Ovary (tissue), 9 donors: ENCODE data around the gene FARP2. TPM values are rescaled to one million over a fixed set of nuclear protein-coding genes. Genes with fewer than 3 reads are reported as not detected.
A peak's percentile ranks its signal among the peaks of the same experiment; 100 is the strongest.
"Not testable (repeated sequence)": the region's sequence is repeated elsewhere in the genome, so short reads cannot be mapped to it uniquely, and the experiment has no call there.

Experiments
- DNase-seq, 5 donors: peaks; one replicate each; pipeline ENCODE4 v3.0.0-alpha.2; 2019 to 2020
- H3K27ac ChIP-seq, 2 donors: fragments of 200-600 bp; one replicate each; pipeline versions ENCODE4 v1.5.1 to v1.8.0; 2019 to 2022
- H3K27me3 ChIP-seq: fragments of 200-600 bp; one replicate; pipeline ENCODE4 v1.8.0; 2022
- H3K36me3 ChIP-seq: fragments of 200-600 bp; sonication (generic); one replicate; pipeline ENCODE4 v1.5.1; 2019
- H3K4me1 ChIP-seq: one replicate; pipeline ENCODE4 v1.8.1; 2013; ENCODE audit warnings: mild to moderate bottlenecking, moderate library complexity; ENCODE audit not compliant: insufficient read depth
- H3K4me3 ChIP-seq: fragments of 200-600 bp; sonication (generic); one replicate; pipeline ENCODE4 v1.5.1; 2017
- H3K9me3 ChIP-seq, 2 donors: fragments of 200-600 bp in 1 of 2; sonication (generic) in 1 of 2; one replicate each; pipeline versions ENCODE4 v1.5.1 to v1.8.1; 2013 to 2019; ENCODE audit warnings: mild to moderate bottlenecking in 1 of 2, moderate library complexity in 1 of 2
- EP300 ChIP-seq: sonication (generic); formaldehyde crosslinking; IDR thresholded peaks from one replicate; pipeline ENCODE4 v1.6.1; 2017; ENCODE audit warnings: antibody characterized with exemption
- POLR2A ChIP-seq: fragments of 450-650 bp; IDR thresholded peaks from one replicate; pipeline ENCODE4 v1.6.1; 2017; ENCODE audit warnings: antibody characterized with exemption, mild to moderate bottlenecking, moderate library complexity
- WGBS, 3 donors: extraction: QIAGEN DNeasy Blood & Tissue Kit in 1 of 3; methylation state at CpG; one replicate each; pipeline versions ENCODE4 v1.1.5 to v1.1.7; 2013 to 2017; 5-methylcytosine and 5-hydroxymethylcytosine counted together
- intact Hi-C, 4 donors: fragments of 100-400 bp; cut with DNase I; formaldehyde crosslinking; loops; one replicate each; pipeline versions ENCODE4 v1.11.0 to v1.15.1; 2022 to 2023
- polyA plus RNA-seq, 2 donors: library from polyadenylated mRNA; stranded (reverse); fragments of 200-250 nt in 1 of 2; fragments of 350-450 nt in 1 of 2; fragmentation: Illumina TruSeq in 1 of 2; extraction: RNeasy Lipid Tissue Mini Kit (QIAGEN cat#74804) in 1 of 2; gene quantifications; one replicate each; pipeline ENCODE4 v1.2.3, GENCODE V29; 2013 to 2014
- total RNA-seq, 7 donors: library from RNA; depleted of rRNA in 2 of 7; stranded (reverse); fragments of >200 nt in 2 of 7; fragmentation: NEBNext Ultra II Directional in 3 of 7; extraction: Animal tissue kit (Norgen Biotek cat#: 25700) in 3 of 7; gene quantifications; one replicate each; pipeline versions ENCODE4 v1.1.0 to v1.2.4, GENCODE V29; 2016 to 2023
- TF ChIP-seq, protein P1 (sequence below), 3 donors: fragments of 450-650 bp in 2 of 3; fragments of 200-600 bp in 1 of 3; IDR thresholded peaks; one replicate each; pipeline versions ENCODE4 v1.5.1 to v1.8.0; 2016 to 2022; ENCODE audit warnings: antibody characterized with exemption in 3 of 3, mild to moderate bottlenecking in 1 of 3
- donor health status: DM: no; HTN: no; CAD: no; lungs with moderate emphysema.
- donor health status: DM: no; HTN: no; CAD: no.
- donor health status: Bipolar disorder and iron deficiency.
- donor health status: DM: yes; HTN: yes; CAD: no.
- donor health status: DM: no; HTN: no; CAD: no.
- donor health status: DM: yes; HTN: yes; CAD: no.

FARP2 gene
- total and polyA plus RNA-seq, 9 donors = 13.5 to 62.1 (median 39.5) TPM

DNA sequence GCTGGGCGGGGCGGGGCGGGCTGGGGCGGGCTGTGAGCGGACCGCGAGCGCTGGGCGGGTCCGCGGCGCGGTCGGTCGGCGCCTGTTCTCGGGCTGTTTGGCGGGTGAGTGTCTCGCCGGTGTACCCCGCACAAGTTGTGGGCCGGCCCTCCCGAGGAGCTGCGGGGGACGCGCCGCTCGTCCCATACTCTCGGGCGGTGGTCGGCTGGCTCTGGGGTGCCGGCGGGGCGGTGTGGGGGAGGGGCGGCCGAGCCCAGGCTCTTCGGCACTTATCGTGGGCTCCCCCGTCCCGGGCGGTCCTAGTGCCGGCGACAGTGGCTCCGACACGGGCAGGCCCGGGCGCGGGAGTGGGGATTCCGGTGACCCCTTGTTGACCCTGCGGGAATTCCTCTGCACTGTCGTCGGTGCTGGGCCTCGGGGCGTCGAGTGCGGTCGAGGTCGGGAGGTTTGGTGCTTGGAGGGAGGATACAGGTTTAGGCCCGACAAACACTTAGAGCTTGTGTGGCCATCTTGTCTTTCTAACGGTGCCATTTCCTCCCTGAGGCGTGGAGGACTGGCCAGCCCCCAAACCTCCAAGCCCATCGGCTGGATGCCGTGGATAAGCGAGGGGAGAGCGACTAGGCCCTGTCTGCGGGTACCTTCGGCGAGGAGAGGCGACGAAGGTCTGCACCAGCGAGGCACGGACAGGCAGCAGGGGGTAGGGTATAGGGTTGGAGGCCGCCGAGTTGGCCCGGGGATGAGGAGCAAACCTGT lies 40.0 kb upstream of the FARP2 start, which contains the start of gene SEPTIN2:
SEPTIN2 (plus strand) TSS at position 47 of the 753 bp plus-strand sequence. CDS start 8,308 bp downstream, outside the sequence.
- Histone ChIP-seq H3K27ac (peak within 1 kb of the TSS; percentile 94 to 99), H3K4me1 (peaks cover 18% of the 10 kb centered on the region), H3K36me3 (no peaks in the 10 kb centered on the region), H3K4me3 (peak within 1 kb of the TSS; percentile 79), H3K9me3 (no peaks in the 10 kb centered on the region), H3K27me3 (no peaks in the 10 kb centered on the region)
- peak in 2 of 5 donors; percentile 77 to 85 for DNase-seq
- intact Hi-C loops = loop anchor here in 1 of 4 donors (2.0 kb wide), 1 partner anchor 41 kb away; the partner anchor contains the start of gene FARP2
- WGBS, 3 donors = 0 to 1% (median 0%) methylated on average over 22 to 75 of the region's 75 CpGs
- no peak for TF ChIP-seq EP300
- TF ChIP-seq, protein P1, sequence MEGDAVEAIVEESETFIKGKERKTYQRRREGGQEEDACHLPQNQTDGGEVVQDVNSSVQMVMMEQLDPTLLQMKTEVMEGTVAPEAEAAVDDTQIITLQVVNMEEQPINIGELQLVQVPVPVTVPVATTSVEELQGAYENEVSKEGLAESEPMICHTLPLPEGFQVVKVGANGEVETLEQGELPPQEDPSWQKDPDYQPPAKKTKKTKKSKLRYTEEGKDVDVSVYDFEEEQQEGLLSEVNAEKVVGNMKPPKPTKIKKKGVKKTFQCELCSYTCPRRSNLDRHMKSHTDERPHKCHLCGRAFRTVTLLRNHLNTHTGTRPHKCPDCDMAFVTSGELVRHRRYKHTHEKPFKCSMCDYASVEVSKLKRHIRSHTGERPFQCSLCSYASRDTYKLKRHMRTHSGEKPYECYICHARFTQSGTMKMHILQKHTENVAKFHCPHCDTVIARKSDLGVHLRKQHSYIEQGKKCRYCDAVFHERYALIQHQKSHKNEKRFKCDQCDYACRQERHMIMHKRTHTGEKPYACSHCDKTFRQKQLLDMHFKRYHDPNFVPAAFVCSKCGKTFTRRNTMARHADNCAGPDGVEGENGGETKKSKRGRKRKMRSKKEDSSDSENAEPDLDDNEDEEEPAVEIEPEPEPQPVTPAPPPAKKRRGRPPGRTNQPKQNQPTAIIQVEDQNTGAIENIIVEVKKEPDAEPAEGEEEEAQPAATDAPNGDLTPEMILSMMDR (IDR thresholded peaks at IDR 0.05) = no peak
- peak; percentile 75 for TF ChIP-seq POLR2A

- no peak for DNase-seq
- no peaks in the 10 kb centered on the region for H3K36me3 ChIP-seq
- H3K9me3 ChIP-seq = no peaks in the 10 kb centered on the region
- H3K27ac ChIP-seq = peak overlapping the region in 1 of 2 donors; percentile 94
- WGBS, 3 donors = 4 to 7% (median 7%) methylated on average over 4 of the region's 4 CpGs
- peaks cover 18% of the 10 kb centered on the region for H3K4me1 ChIP-seq
- no peak for TF ChIP-seq POLR2A
- TF ChIP-seq, protein P1 (IDR thresholded peaks at IDR 0.05) = no peak
- TF ChIP-seq EP300 = no peak
- intact Hi-C loops = no loop called here
- peak overlapping the region; percentile 62 for H3K4me3 ChIP-seq
- H3K27me3 ChIP-seq = no peaks in the 10 kb centered on the region
These were observed 39.3 kb upstream of the FARP2 start for GRCh38 chr2:241316825-241317224.

DNA sequence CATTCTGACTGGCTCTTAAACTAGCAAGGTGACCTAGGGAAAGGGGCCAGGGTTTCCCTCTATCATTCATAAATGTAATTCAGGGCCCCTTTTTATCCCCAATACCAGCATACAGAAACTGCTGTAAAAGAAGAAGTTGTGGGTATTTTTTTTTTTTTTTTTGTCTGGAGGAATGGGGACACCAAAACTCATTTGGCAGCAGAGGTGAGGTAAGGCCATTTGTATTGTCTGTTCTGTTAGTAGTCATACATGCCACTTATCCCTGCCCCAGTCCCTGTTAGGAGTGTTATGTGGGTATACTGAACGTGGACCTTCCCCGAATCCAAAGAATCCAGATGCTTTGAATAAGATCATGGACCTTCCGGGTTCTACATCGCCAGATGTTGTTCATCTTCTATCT lies 38.7 kb upstream of the FARP2 start:
- H3K27ac ChIP-seq = no peak overlapping the region
- no peaks in the 10 kb centered on the region for H3K9me3 ChIP-seq
- TF ChIP-seq, protein P1 (IDR thresholded peaks at IDR 0.05) = no peak
- no peak for TF ChIP-seq EP300
- no peak for TF ChIP-seq POLR2A
- H3K36me3 ChIP-seq = no peaks in the 10 kb centered on the region
- WGBS, 3 donors = 9 to 19% (median 15%) methylated on average over 4 of the region's 4 CpGs
- DNase-seq = no peak
- peaks cover 18% of the 10 kb centered on the region for H3K4me1 ChIP-seq
- intact Hi-C loops = no loop called here
- H3K4me3 ChIP-seq = no peak overlapping the region
- H3K27me3 ChIP-seq = no peaks in the 10 kb centered on the region

DNA sequence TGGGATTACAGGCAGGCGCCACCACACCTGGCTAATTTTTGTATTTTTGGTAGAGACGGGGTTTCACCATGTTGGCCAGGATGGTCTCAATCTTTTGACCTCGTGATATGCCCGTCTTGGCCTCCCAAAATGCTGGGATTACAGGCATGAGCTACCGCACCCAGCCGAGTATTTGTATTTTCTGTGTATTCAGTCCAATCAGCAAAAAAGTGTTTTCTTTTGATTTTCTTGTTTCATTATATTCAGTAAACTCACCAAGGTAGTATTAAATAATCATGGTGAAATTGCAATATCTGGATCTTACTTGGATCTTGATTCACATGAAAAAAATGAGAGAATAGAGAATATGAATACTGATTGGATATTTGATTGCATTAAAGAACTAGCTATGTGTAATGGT lies 37.3 kb upstream of the FARP2 start:
- WGBS, 3 donors = 83 to 90% (median 89%) methylated on average over 6 of the region's 6 CpGs
- DNase-seq, H3K27ac ChIP-seq, H3K36me3 ChIP-seq, H3K27me3 ChIP-seq, H3K4me3 ChIP-seq, intact Hi-C loops, H3K9me3 ChIP-seq: not testable (repeated sequence)
- peaks cover 13% of the 10 kb centered on the region for H3K4me1 ChIP-seq

DNA sequence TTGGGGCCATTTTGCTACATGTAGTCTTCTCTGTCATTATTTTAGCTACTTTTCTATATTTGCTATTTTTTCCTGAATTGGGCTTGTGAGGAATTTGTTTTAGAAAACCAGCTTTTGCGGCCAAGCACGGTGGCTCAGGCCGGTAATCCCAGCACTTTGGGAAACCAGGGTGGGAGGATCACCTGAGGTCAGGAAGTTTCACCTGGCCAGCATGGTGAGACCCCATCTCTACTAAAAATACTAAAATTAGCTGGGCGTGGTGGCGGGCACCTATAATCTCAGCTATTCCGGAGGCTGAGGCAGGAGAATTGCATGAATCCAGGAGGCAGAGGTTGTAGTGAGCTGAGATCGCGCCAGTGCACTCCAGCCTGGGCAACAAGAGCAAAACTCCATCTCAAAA lies 35.7 kb upstream of the FARP2 start:
- Histone ChIP-seq H3K27me3 (no peaks in the 10 kb centered on the region), H3K36me3 (no peaks in the 10 kb centered on the region), H3K9me3 (no peaks in the 10 kb centered on the region), H3K4me3 (no peak overlapping the region), H3K4me1 (peaks cover 14% of the 10 kb centered on the region), H3K27ac (no peak overlapping the region)
- intact Hi-C loops = no loop called here
- no peak for DNase-seq
- 85 to 90% (median 86%) methylated on average over 8 of the region's 8 CpGs for WGBS, 3 donors
- TF ChIP-seq, protein P1 (IDR thresholded peaks at IDR 0.05) = no peak
- no peak for TF ChIP-seq POLR2A
